Measurements from ENCODE around the gene HS3ST4.

The HS3ST4 gene

GRCh38 chr16:25912321-25912720 lies 220.6 kb downstream of the HS3ST4 start:
- Mint-ChIP-seq H3K36me3 (ENCODE audit: low read depth) (no peaks in the 10 kb centered on the region), H3K4me1 (ENCODE audit: low read depth) (no peaks in the 10 kb centered on the region), H3K9me3 (no peaks in the 10 kb centered on the region), H3K27ac (no peak overlapping the region), H3K27me3 (no peaks in the 10 kb centered on the region), H3K4me3 (no peak overlapping the region)
- intact Hi-C loops (cut with micrococcal nuclease) = no loop called here

GRCh38 chr16:25914357-25914962 lies 222.7 kb downstream of the HS3ST4 start:
- no peak overlapping the region for H3K4me3 Mint-ChIP-seq
- H3K36me3 Mint-ChIP-seq (ENCODE audit: low read depth) = no peaks in the 10 kb centered on the region
- no peaks in the 10 kb centered on the region for H3K9me3 Mint-ChIP-seq
- no peak overlapping the region for H3K27ac Mint-ChIP-seq
- no peaks in the 10 kb centered on the region for H3K4me1 Mint-ChIP-seq (ENCODE audit: low read depth)
- intact Hi-C loops (cut with micrococcal nuclease) = no loop called here
- no peaks in the 10 kb centered on the region for H3K27me3 Mint-ChIP-seq

- Mint-ChIP-seq H3K4me3 (no peak overlapping the region), H3K27ac (no peak overlapping the region), H3K36me3 (ENCODE audit: low read depth) (no peaks in the 10 kb centered on the region), H3K9me3 (no peaks in the 10 kb centered on the region), H3K27me3 (no peaks in the 10 kb centered on the region), H3K4me1 (ENCODE audit: low read depth) (no peaks in the 10 kb centered on the region)
- intact Hi-C loops (cut with micrococcal nuclease) = no loop called here
Observed at GRCh38 chr16:25916037-25916436, 224.3 kb downstream of the HS3ST4 start.

- Mint-ChIP-seq H3K36me3 (ENCODE audit: low read depth) (no peaks in the 10 kb centered on the region), H3K9me3 (no peaks in the 10 kb centered on the region), H3K27me3 (no peaks in the 10 kb centered on the region), H3K27ac (no peak overlapping the region), H3K4me3 (no peak overlapping the region), H3K4me1 (ENCODE audit: low read depth) (no peaks in the 10 kb centered on the region)
- intact Hi-C loops (cut with micrococcal nuclease) = no loop called here
Observed at GRCh38 chr16:25922438-25922837, 230.7 kb downstream of the HS3ST4 start.

GRCh38 chr16:25925421-25925820 lies 233.7 kb downstream of the HS3ST4 start:
- Mint-ChIP-seq H3K27me3 (no peaks in the 10 kb centered on the region), H3K27ac (no peak overlapping the region), H3K4me1 (ENCODE audit: low read depth) (no peaks in the 10 kb centered on the region), H3K9me3 (peaks cover 15% of the 10 kb centered on the region), H3K4me3 (no peak overlapping the region), H3K36me3 (ENCODE audit: low read depth) (no peaks in the 10 kb centered on the region)
- intact Hi-C loops (cut with micrococcal nuclease) = no loop called here

GRCh38 chr16:25931473-25932035 lies 239.8 kb downstream of the HS3ST4 start:
- intact Hi-C loops (cut with micrococcal nuclease) = no loop called here
- Mint-ChIP-seq H3K27ac (no peak overlapping the region), H3K4me1 (ENCODE audit: low read depth) (no peaks in the 10 kb centered on the region), H3K27me3 (no peaks in the 10 kb centered on the region), H3K9me3 (peaks cover 23% of the 10 kb centered on the region), H3K36me3 (ENCODE audit: low read depth) (no peaks in the 10 kb centered on the region), H3K4me3 (no peak overlapping the region)

- H3K27me3 Mint-ChIP-seq = no peaks in the 10 kb centered on the region
- no peak overlapping the region for H3K27ac Mint-ChIP-seq
- no peak overlapping the region for H3K4me3 Mint-ChIP-seq
- H3K4me1 Mint-ChIP-seq (ENCODE audit: low read depth) = no peaks in the 10 kb centered on the region
- intact Hi-C loops (cut with micrococcal nuclease) = no loop called here
- no peaks in the 10 kb centered on the region for H3K36me3 Mint-ChIP-seq (ENCODE audit: low read depth)
- H3K9me3 Mint-ChIP-seq = no peaks in the 10 kb centered on the region
Observed at GRCh38 chr16:25941800-25942499, 250.2 kb downstream of the HS3ST4 start.

- Mint-ChIP-seq H3K27me3 (no peaks in the 10 kb centered on the region), H3K36me3 (ENCODE audit: low read depth) (no peaks in the 10 kb centered on the region), H3K4me3 (no peak overlapping the region), H3K27ac (no peak overlapping the region), H3K4me1 (ENCODE audit: low read depth) (no peaks in the 10 kb centered on the region), H3K9me3 (no peaks in the 10 kb centered on the region)
- intact Hi-C loops (cut with micrococcal nuclease) = no loop called here
Observed at GRCh38 chr16:25950586-25951281, 259.0 kb downstream of the HS3ST4 start.

GRCh38 chr16:25951999-25952398 lies 260.2 kb downstream of the HS3ST4 start:
- Mint-ChIP-seq H3K27me3 (no peaks in the 10 kb centered on the region), H3K36me3 (ENCODE audit: low read depth) (no peaks in the 10 kb centered on the region), H3K4me1 (ENCODE audit: low read depth) (no peaks in the 10 kb centered on the region), H3K27ac (no peak overlapping the region), H3K9me3 (no peaks in the 10 kb centered on the region), H3K4me3 (no peak overlapping the region)
- intact Hi-C loops (cut with micrococcal nuclease) = no loop called here

- H3K4me3 Mint-ChIP-seq = no peak overlapping the region
- peaks cover 5% of the 10 kb centered on the region for H3K9me3 Mint-ChIP-seq
- H3K4me1 Mint-ChIP-seq (ENCODE audit: low read depth) = no peaks in the 10 kb centered on the region
- H3K27me3 Mint-ChIP-seq = no peaks in the 10 kb centered on the region
- no peak overlapping the region for H3K27ac Mint-ChIP-seq
- intact Hi-C loops (cut with micrococcal nuclease) = no loop called here
- H3K36me3 Mint-ChIP-seq (ENCODE audit: low read depth) = no peaks in the 10 kb centered on the region
Observed at GRCh38 chr16:25952983-25953382, 261.2 kb downstream of the HS3ST4 start.

- no peaks in the 10 kb centered on the region for H3K36me3 Mint-ChIP-seq (ENCODE audit: low read depth)
- no peak overlapping the region for H3K27ac Mint-ChIP-seq
- intact Hi-C loops (cut with micrococcal nuclease) = no loop called here
Observed at GRCh38 chr16:25957707-25958106, 265.9 kb downstream of the HS3ST4 start.

GRCh38 chr16:25959221-25959620 lies 267.5 kb downstream of the HS3ST4 start:
- H3K27me3 Mint-ChIP-seq = no peaks in the 10 kb centered on the region
- H3K4me3 Mint-ChIP-seq = no peak overlapping the region
- no peaks in the 10 kb centered on the region for H3K36me3 Mint-ChIP-seq (ENCODE audit: low read depth)
- no peaks in the 10 kb centered on the region for H3K4me1 Mint-ChIP-seq (ENCODE audit: low read depth)
- H3K9me3 Mint-ChIP-seq = peaks cover 7% of the 10 kb centered on the region
- intact Hi-C loops (cut with micrococcal nuclease) = no loop called here
- no peak overlapping the region for H3K27ac Mint-ChIP-seq

More at GRCh38 chr16:25957707-25958106, 265.9 kb downstream of the HS3ST4 start:
- peaks cover 7% of the 10 kb centered on the region for H3K9me3 Mint-ChIP-seq
- H3K4me1 Mint-ChIP-seq (ENCODE audit: low read depth) = no peaks in the 10 kb centered on the region
- no peaks in the 10 kb centered on the region for H3K27me3 Mint-ChIP-seq
- no peak overlapping the region for H3K4me3 Mint-ChIP-seq

- Mint-ChIP-seq H3K9me3 (no peaks in the 10 kb centered on the region), H3K27ac (no peak overlapping the region), H3K27me3 (no peaks in the 10 kb centered on the region), H3K4me1 (ENCODE audit: low read depth) (no peaks in the 10 kb centered on the region), H3K4me3 (no peak overlapping the region), H3K36me3 (ENCODE audit: low read depth) (no peaks in the 10 kb centered on the region)
- intact Hi-C loops (cut with micrococcal nuclease) = no loop called here
Observed at GRCh38 chr16:25966172-25967097, 274.7 kb downstream of the HS3ST4 start.
